CD4-positive, alpha-beta T cell treated with Interleukin-12 subunit alpha and Interleukin-12 subunit beta, for 1 hour (primary cell): ENCODE measurements around the gene RAB34.

Experiments
- DNase-seq: peaks from one replicate; pipeline ENCODE4 v3.0.0-alpha.2; 2020

The RAB34 gene

GRCh38 chr17:28710861-28711722 lies 6.6 kb downstream of the RAB34 start:
- peak; percentile 93 for DNase-seq

DNA sequence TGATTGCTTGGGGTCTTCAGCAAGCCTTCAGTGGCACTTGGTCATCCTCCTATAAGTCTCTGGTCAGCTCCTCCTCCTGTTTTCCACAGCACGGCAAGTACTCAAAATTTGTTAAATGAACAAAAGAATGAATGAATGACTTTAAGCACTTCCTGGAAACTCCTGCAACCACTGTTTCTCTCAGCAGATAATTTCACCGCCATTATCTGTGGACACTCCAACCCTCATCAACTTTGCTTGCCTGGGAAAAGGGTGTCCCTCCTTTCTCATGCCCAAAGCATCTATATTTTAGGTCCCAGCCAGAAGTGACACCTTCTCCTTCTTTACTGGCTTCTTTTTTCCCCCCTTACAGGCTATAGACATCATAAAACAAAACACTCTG lies 10.3 kb downstream of the RAB34 start:
- DNase-seq, result no peak

DNA sequence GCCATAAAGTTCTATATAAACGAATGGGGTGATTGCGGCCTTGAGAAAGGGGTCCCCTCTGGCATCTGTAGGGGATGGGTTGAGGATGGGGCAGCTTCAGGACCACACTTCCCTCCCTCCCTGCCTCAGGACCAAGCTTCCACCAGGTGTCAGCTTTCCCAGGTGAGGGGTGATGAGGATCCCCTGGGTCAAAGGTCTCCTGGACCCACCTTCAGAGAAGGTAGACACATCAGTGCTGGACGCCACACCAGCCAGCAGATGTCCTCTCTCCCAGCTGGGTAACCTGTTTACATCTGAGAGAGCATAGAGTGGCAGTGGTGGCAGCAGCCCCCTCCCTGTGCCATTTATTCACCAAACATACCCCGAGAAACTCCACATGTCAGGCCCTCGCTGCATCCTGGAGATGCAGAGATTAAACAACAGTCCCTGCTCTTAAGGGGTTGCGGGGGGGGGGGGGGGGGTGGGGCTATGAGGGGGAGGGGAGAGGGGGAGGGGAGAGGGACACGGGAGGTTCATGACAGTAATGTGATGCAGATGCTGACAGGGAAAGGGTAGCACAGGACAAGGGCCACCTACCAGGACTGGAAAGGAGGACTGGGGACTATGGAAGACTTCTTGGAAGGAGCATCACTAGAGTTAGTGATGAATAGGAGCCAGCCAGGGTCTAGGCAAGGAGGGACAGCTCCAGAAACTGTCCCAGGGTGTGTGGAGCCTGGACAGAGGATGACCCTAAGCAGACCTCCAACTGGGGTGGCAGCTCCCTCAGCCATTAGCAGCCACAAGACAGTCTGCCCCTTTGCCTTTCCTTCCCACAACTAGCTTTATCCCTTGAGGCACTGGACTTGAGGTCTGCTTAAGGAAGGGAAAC lies 11.0 kb downstream of the RAB34 start:
- no peak for DNase-seq

- DNase-seq, result no peak
Measured at GRCh38 chr17:28705728-28706334, 11.8 kb downstream of the RAB34 start.

DNA sequence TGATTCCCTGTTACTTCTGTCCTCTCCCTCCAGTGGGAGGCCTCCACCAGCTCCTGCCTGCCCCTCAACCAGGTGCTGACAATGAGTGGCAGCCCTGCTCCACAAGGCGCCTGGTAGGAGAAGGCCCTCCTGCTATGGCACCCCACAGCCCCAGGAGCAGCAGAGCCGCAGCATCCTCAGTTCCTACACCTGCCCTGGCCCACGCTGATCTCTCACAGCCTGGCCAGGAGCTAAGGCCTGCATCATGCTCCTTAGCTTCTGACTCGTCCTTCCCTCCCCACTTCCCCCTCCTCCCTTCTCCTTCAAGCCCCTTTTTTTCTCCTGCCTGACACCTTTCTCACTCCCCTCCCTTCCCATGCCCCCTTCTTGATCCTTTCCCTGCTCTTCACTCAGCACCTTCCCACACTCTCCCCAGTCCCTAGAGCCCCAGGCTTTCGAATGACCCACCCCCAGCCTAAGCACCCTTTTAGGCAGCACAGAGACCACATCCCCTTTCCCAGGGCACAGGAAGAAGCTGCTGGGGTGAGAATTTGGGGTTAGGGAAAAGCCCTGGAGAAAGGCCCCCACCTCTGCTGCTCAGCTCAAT lies 12.5 kb downstream of the RAB34 start:
- DNase-seq, result no peak

- DNase-seq, result no peak
Measured at GRCh38 chr17:28704219-28704858, 13.3 kb downstream of the RAB34 start.

- no peak for DNase-seq
Measured at GRCh38 chr17:28703552-28704218, 14.0 kb downstream of the RAB34 start.

GRCh38 chr17:28702752-28703150 lies 14.9 kb downstream of the RAB34 start:
- DNase-seq, result no peak

GRCh38 chr17:28702026-28702751 lies 15.5 kb downstream of the RAB34 start:
- no peak for DNase-seq

GRCh38 chr17:28700830-28701492 lies 16.7 kb downstream of the RAB34 start:
- DNase-seq, result no peak

- no peak for DNase-seq
Measured at GRCh38 chr17:28700278-28700677, 17.4 kb downstream of the RAB34 start.

GRCh38 chr17:28698253-28698941 lies 19.3 kb downstream of the RAB34 start:
- DNase-seq, result no peak

DNA sequence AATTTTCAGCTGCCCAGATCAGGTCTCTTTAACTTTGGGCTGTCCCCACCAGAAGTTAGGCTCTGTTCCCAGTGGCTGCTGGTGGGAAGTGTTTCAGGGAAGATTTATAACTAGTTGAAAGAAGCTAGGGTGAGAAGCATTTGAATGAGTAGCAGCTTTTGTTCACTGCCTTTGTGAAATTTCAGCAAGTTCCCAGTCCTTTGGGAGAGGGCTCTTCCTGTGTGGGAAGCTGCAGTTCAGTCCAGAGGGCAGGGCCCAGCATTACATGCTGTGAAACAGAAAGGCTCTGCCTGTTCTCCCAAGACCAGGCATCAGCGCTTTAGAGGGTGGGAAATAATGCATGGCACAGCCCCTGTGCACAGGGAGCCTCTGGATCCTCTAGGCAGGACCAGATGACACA lies 23.8 kb downstream of the RAB34 start:
- no peak for DNase-seq

DNA sequence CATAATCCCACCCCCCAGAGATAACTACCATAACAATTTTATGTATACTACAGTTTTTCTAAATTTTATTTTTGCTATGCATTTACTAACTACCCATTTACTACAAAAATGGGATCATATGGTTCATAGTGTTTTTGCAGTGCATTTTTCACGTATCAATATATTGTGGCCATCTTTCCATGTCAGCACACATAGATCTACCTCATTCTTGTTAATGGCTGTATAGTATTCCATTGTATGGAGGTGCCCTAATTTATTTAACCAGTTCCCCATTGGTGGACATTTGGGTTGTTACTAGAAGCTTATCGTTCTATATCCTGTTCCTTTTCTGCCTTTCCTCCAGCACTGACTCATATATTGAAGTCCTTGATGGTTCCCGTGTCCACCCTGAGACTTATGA lies 28.7 kb downstream of the RAB34 start:
- DNase-seq, result no peak

- DNase-seq, result no peak
Measured at GRCh38 chr17:28688481-28688880, 29.2 kb downstream of the RAB34 start.

DNA sequence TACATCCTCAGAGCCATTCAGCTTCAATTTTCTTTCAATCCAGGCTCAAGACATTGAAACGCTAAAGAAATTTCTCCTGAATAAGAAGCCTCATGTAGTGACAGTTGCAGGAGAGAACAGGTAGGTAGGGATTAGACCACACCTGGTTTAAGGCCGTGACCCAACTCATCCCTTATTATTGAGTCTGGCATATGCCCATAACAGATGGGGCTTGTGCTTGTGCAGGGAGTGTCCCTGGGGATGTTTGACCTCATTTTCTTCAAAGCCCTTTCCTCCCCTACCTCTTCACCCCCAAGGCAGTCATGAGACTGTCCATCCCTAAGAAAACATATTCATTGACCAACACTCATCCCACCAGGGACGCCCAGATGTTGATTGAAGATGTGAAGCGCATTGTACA lies 31.4 kb downstream of the RAB34 start:
- no peak for DNase-seq

DNA sequence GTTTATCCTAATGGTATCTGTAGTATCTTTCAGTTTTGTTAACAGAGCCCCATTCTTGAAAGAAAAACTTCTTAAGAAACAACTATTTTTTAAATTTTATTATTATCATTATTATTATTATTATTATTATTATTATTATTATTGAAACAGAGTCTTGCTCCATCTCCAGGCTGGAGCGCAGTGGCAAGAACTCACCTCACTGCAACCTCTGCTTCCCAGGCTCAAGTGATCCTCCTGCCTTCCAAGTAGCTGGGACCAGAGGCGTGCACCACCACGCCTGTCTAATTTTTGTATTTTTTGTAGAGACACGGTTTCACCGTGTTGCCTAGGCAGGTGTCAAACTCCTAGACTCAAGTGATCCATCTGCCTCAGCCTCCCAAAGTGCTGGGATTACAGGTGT lies 32.3 kb downstream of the RAB34 start:
- no peak for DNase-seq

DNA sequence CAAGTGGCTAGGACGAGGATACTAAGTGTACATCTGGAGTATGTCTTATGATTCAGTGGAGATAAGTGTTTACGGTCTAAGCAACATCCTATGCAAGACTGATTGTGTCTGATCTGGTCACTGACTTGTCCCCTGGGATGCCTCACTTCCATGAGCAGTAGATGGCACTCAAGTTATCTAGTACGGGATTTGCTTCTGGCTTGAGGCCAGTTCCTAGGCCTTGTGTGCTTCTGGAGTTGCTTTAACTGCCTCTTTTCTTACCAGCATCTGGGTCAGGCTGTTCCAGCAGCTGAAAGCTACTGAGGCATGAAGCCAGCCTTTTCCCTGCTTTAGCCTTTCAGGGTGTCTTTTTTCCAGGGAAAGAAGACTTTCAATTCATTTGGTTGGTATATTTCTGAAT lies 32.7 kb downstream of the RAB34 start:
- DNase-seq, result no peak

DNA sequence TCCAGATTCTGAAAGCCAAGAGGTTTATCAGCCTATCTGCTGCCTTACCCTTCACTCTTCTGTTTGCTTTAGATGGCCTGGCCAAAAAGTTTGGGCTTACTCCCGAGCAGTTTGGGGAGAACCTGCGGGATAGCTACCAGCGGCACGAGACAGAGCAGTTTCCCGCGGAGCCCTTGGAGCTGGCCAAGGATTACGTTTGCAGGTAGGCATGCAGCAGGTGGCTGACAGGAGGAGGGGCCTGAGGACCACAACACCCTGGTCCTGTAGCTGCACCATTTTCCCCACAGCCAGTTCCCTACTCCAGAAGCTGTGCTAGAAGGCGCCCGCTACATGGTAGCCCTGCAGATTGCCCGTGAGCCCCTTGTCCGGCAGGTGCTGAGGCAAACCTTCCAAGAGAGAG lies 35.0 kb downstream of the RAB34 start:
- no peak for DNase-seq

GRCh38 chr17:28675980-28676379 lies 41.7 kb downstream of the RAB34 start:
- DNase-seq, result no peak
